NCI-H526 treated with DMSO at 0.1 percent for 48 hours (cell line): ENCODE data around the gene RNF150.

Experiments
- DNase-seq: peaks from one replicate; lab custom pipeline; 2025; lab: John Stamatoyannopoulos, UW

Gene RNF150

DNA sequence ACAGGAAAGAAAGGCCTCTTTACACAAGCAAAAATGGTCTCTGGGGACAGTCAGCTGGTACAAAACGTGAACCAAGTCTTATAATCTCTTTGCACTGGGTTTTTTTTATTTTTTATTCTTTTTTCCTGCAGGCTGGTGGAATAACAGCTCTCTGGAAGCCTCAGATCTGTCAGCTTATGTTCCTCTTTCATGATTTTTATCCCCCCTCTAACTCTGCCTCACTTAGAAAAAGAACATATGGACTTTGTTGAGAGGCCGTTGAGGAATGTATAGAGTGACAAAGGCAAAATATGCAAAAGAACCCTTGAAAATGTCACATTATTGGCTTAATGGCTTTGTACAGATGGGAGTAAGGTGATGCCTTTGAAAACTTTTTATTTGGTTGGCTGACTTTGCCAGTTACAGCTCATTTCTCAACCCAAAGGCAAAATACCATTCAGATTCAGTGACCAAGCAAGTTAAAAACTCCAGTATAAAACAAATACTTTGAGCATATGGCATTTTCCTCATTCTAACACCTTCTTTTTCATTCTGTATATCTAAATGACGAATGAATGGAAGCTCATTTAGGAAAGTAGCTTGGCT is 111.1 kb downstream of the RNF150 start:
- no peak for DNase-seq

DNA sequence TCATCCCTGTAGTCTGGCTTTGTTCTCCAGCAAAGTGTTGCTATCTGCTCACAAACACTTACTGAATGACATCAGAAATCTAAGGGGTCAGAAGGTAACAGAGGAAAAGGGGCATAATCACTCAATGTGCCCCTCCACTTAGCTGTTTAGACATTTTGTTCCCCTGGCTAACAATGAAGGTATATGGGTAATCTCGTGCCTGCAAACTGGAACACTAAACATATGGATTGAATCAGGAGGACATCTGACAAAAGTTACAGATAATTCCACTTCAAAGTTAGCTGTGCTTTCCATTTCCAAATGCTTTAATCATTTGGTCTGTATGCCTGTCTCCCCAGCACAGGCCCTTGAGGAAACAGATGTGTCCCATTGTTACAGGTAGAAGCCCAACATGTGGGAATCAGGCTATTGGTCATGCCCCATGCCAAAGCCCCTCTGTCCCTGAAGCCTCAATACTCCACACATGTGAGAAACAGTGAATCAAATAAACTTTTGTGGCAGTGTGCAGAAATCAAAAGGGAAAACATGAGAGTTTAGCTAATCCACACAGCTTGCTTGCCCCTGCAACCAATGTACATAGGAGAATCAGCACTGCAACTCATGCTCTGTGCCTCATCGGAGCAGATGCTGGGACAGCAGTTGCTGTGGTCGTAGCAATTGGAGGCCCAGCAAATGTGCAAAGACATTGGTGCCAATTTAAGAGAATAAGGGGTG is 111.7 kb downstream of the RNF150 start:
- DNase-seq = no peak

DNA sequence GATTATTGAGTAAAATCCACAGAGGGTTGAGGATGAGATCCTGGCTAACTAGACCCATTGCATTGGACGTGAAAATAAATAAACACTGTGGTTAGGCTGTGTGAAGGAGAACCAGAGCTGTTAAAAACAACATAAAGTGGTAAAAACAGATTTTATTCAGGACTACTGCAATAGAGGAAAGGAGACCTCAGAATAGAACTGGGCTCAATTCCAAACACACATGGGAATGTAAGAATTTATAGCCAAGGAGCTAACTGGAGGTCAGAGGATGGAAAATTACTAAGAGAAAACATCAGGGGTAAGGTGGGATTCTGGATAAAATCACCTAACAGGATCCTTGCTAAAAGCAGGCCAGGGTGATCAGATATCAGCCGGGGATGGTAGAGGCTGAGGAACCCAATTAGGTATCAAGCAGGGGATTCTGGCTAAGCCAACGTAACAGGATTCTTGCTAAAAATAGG is 112.4 kb downstream of the RNF150 start:
- DNase-seq = no peak

DNA sequence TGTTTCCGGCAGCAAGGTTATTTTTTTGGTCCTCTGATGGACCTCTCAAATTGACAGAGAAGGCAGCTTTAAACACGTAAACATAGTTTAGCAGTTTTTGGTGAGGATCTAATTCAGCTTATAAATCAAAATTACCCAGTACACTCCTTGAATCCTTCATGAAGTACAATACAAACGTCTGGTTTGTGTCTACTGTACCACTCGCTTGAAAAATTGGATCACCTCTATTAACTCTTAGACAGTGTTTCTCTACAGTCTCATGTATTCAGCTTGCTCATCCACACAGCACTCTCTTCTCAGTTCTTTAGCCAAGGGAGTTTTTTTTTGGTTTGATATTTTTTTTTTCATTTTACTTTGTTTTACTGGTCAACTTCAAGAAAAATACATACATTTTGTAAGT is 113.5 kb downstream of the RNF150 start:
- DNase-seq = no peak

DNA sequence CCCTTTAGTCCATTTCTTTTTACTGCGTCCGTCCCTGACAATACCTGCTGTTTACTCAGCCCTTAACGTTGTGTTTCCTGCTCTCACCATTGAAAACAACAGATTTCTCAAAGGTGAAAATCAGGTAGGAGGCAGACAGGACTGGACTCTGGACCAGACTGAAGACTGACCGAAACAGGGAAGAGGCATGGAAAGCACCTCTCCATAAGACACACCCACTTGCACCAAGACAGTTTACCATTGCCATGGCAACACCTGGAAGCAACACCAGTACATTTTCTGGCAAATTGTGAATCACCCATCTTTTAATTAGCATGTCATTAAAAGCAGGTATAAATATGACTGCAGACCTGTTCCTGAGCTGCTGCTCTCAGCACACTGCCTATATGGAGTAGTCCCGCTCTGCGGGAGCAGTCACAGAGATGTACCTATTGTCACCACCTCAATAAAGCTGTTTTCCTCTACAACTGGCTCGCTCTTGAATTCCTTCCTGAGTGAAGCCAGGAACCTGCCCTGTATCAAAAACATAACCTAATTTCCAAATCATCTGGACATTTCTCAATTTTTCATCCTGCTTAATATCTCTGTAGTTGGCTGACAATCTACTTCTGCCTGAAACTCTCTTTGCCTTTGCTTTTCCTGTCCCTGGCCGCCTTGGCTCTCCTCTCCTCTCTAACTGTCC is 117.0 kb downstream of the RNF150 start:
- DNase-seq = no peak

DNA sequence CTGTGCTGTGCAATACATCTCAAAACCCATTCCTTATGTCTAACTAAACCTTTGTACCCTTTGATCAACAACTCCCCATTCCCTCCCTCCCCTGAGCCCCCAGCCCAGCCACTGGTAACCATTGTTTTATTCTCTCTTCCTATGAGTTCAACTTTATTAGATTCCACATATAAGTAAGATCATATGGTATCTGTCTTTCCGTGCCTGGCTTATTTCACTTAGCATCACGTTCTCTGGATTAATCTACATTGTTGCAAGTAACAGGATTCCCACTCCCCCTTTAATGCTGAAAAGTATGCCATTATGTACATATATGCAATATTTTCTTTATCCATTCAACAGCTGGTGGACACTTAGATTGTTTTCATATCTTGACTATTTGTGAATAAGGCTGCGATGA is 119.4 kb downstream of the RNF150 start:
- no peak for DNase-seq

DNA sequence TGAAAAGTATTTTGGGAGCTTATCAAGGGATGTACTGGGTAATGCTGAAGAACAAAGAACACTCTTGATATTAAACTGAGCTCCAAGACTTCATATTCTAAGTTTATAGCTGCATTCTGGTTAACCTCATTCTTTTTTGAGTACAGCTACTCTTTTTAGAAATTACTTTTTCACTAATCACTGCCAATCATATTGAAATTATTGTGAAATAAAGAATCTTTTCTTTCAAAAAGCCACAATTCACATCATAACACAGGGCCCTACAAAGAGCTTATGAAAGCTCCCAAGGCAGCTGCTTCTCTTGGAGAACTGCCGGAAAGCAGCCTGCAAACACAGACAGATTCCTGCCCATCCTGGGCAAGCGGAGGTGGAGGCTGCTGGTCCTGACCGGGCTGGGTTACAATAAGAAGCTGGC is 121.4 kb downstream of the RNF150 start:
- DNase-seq = no peak

DNA sequence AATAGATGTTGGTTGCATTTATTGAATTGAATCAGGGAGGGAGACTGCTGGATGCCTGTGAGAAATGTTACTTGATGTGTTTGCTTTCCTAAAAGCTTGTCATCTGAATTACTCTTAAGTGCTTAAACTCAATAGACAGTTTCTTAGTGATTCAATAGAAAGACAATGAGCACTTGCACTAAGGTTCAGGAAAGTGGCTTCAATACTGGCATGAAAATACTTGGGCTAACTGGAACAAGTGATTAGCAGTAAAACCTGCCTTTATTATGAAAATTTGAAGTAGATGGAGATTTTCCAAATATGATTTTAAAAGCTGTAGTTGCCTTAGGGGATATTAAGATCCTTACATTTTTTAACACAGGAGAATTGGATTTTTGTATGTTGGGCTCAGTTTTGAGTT is 123.3 kb downstream of the RNF150 start:
- DNase-seq = no peak

DNA sequence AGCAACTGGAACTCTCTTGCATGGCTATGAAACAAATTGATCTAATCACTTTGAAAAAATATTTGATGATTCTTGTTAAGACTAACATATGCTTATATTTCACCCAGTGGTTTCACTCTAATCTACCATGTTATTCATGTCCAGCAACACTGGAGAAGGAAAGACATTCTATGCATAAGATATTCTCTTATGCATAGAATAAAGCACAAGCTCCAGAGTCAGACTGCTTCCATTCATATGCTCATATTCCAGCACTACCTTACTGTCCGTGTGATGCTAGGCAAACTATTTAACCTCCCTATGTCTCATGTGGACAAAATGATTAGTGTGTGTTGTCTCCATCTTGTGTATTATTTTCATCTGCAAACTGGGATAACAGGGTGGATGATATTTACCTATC is 124.1 kb downstream of the RNF150 start:
- no peak for DNase-seq

DNA sequence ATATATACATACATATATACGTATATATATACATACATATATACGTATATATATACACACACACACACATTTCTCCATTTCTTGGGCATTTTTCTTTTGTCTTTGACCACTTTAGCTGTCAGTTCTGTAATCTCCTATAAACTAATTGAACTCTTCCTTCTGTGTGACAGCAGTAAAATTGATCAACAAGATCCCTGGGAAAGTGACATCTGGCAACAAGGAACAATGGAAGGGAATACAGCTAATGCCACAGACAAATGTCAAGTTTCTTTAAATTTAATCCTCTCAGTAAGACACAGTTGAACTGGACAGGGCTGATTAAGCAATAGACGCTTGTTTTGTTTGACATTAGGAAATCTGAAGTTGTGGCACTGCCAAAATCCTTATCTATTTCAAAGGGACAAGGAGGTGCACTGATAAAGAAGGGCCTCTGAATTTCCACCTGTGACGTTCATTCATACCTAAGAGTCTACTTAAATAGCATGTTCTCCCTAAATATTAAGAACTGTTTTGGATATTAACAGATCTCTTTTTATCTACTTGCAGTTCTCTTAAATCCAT is 126.9 kb downstream of the RNF150 start:
- no peak for DNase-seq

DNA sequence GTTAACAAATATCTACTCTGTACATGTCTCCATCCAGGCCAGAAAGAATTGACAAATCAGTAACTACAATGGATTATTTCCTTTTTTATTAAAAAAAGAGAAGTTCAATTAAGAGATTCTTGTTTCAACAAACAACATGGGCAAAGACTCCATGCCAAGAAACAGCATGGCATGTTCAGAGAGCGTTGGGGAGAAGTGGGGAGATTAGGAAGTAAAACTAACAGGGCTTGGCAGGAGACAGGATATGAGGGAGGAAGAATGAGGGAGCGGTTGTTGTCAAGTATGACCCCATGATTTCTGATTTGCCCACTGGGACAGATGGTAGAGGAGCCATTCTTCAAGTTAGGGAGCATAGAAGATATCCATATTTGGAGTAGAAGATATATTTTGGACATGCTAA is 128.4 kb downstream of the RNF150 start:
- no peak for DNase-seq

DNA sequence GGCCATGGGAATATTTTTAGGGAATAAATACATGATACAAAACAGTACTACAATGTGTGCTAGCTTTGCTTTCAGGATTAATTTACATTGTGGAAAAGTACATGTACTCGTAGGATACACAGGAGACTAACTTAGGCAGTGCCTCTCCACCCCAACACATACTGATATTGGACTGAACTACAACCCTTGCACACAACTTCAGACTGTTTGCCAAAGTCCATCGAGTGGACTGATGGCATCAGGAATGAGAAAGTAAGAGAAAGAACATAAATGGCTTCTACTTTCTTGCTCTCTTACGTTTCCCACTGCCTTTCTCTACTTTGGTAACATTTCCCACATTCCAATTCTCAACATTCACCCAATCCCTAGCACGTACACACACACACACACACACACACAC is 130.1 kb downstream of the RNF150 start:
- DNase-seq = no peak

DNA sequence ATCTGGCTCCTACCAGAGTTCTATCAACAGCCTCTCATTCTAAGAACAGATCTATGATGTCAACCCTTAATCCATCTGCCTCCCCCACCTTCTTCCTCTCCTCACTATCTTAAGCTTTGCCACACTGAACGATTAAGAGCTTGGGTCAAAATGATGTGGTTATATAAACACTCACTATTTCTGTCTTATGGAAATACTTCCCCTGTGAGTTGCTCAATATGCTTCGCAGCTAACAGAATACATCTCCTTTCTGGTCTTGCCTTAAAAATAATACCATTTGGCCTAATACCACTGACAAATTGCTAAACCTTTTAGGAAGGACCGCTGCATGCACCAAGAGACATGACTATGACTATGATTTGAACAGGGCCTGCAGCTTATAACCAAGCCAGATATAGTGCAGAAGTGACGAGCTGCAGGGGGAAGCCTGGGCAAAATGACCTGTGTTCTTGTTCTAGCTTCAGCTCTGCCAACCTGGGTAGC is 130.9 kb downstream of the RNF150 start:
- no peak for DNase-seq

DNA sequence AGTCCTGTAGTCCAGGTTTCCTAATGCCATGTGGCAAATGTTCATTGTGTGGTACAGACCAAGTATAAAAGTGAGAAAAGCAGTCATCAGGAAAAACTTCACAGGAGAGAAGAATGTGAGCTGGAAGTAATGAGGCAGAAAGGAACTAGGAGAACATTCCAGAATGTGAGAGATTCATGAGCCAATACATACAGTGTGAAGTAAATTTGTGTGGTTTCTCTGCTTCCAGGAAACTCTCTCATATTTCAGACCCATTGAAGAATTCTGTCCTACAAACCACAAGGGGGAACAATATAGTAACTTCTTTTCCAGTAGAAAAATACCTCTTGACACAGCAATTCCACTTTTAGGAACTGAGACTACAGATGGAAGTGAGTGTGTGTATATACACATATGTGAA is 136.5 kb downstream of the RNF150 start:
- no peak for DNase-seq

DNA sequence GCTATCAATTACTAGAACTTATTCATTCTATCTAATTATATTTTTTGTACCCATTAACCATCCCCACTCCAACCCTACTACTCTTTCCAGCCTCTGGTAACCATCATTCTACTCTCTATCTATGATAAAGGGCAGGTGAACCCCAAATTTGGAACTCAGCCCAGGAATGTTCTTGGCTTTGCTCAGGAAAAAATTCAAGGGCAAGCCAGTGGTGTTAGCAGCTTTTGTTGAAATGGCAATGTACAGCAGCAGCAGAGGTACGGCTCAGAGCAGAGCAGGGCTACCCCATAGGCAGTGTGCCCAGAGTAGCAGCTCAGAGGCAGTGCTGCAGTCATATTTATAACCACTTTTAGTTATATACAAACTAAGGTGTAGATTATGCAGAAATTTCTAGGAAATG is 138.2 kb downstream of the RNF150 start:
- DNase-seq = no peak

DNA sequence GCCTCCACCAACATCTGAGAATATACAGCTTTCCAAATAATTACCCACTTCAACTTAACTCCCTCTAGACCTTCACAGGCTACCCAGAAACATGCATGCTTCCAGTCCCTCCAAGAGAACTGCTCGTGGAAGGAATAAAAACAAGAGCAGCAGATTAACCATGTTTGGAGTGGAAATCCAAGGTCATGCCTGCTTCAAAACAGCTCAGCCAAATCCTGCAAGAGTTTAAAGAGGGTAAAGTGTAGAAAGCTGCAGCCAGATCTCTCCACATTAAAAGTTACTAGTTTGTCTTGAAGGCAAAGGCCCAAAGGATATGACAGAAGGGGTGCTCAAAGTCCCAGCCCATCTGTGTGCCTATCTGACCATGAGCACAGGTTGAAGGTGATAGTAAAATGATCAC is 139.3 kb downstream of the RNF150 start:
- DNase-seq = no peak

DNA sequence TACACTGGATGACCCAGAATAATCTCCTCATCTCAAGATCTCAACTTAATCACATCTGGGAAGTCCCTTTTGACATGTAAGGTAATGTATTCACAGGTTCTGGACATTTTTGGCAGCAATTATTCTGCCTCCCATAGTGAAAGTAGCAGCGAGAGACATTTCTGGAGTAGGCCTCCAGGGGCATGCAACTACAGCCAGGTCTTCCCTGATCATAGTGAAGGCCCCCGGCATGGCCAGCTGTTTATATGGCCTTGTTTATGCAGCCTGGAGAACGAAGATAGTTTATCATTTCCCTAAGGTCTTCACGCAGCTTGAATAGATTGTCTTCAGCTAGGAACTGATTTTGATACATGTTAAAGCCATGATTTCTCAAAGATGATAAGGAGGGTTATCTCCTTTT is 139.9 kb downstream of the RNF150 start:
- DNase-seq = no peak

DNA sequence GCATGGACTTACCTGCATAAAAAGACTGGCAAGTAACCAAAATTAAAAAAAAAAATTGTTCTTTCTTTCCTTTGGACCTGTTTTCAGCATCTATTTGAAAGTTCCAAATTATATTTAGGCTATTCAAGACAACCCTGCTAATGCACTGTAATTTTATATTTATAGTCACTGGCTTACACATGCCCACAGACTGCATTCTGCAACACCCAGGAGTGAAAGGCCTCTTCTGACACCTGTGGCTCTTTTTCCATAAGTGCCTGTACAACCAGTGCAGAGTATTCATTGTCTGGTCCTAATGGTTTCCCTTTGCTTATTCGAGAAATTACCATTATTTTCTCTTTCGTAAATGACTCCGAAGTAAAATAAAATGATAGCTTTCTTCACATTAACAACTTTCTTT is 143.3 kb downstream of the RNF150 start:
- no peak for DNase-seq

DNA sequence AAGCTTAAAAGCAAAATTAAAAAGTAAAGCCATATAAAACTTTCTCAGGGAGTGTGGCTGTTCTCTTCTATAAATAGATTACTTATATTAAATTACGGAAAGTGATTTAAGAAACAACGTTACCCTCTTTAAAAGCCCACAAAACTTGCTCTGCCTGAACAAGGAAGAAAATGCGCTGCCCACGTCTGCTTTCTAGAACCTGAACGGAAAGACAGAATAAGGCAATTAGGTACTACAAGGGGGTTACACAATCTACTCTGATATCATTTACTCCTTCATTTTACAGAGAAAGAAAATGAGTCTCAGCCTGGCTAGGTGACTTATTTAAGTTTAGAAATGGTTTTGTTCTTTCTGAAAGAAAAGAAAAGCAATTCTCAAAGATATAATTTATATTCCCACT is 147.2 kb downstream of the RNF150 start:
- DNase-seq = no peak

DNA sequence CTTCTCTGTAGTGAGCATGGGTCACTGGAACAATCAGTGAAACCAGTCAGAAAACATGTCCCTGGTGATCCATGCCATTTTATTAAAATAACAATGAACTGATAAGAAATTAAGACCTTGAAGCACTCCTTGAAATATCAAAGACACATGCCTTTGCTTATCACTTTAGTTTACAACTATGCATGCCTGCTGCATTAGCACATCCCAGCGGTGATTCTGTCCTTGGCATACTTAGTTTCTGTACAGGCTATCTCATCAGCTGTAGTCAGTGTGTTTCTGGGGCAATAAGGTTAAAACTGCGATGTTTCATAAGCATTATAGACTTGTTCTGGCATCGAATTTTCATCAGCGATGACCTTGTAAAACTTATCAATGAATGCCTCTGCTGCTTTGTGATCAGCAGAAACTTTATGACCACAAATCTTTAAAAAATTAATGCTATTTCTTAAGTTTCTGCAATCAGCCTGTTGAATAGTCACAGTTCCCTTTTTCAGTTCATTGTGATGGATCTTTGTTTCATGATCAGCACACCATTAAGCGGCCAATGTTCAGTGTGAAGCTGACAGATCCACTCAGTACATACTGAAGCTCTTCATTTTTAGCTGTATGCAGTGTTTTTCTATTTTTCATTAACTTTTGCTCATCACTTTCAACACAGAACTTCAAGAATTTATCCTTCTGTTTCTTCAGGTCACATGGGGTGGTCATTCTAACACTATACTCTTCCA is 150.5 kb downstream of the RNF150 start:
- DNase-seq = no peak

DNA sequence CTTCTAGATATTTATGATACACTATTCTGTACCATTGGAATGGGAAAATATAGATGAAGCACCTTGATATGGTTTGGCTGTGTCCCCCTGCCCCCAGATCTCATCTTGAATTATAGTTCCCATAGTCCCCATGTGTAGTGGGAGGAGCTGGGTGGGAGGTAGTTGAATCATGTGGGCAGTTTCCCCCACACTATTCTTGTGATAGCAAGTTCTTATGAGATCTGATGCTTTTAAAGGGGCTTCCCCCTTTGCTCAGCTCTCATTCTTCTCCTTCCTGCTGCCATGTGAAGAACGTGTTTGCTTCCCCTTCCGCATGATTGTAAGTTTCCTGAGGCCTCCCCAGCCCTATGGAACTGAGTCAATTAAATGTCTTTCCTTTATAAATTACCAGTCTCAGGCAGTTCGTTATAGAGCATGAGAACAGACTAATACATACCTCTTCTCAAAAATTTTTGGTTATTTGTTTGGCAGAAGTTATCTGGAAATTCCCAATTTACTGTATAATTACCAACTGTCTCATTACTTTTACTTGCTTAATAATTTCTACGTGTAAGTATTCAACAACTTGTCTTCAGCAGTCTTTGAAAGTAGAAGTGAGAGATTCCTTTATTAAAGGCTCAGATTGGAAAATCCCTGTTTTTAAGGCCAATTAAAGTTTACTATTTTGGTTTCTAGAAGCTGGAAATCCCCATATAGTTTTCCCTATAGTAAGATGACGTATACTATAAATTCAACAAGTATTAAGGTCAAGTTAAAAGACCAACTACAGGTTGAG is 152.7 kb downstream of the RNF150 start:
- no peak for DNase-seq

DNA sequence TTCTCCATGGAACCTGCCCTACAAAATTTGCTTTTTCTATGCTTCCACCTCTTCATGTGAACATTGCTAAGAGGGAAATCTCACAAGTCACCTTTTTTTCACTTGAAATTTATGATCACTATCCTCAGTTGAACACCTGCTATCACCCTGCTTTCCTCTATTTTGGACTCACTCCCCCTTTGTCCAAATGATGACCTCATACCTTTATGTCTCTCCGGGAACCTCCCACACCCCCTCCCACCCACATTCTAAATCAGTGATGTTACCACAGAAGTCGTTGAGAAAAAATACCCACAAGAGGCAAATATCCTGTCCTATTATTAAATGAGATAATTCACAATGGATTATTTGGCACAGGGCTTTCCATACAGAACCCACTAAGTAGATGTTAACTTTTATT is 156.5 kb downstream of the RNF150 start:
- no peak for DNase-seq
